GM06990 (cell line): ENCODE results near the gene MYOG.

ENCODE experiments used
- DNase-seq: peaks from one replicate; pipeline ENCODE4 v3.0.0-alpha.2; 2011; ENCODE audit not compliant: insufficient read length; ENCODE audit errors: extremely low read depth
- H3K27me3 ChIP-seq: replicated peaks from 2 replicates; pipeline ENCODE4 v1.6.0; 2011; ENCODE audit warnings: low read length; ENCODE audit not compliant: control insufficient read depth, insufficient read depth
- H3K36me3 ChIP-seq: 2 replicates; pipeline ENCODE4 v1.5.1; 2011; ENCODE audit warnings: low read length; ENCODE audit not compliant: control insufficient read depth, insufficient read depth
- H3K4me3 ChIP-seq: replicated peaks from 2 replicates; pipeline ENCODE4 v1.5.1; 2011; ENCODE audit warnings: low read depth, mild to moderate bottlenecking, control low read depth, low read length
- TF ChIP-seq, protein P1 (sequence below): IDR thresholded peaks from 2 replicates; pipeline ENCODE4 v1.5.1; 2011; ENCODE audit warnings: low read length, control low read depth, mild to moderate bottlenecking, inconsistent platforms; ENCODE audit not compliant: insufficient read depth, poor library complexity, severe bottlenecking

Gene MYOG

DNA sequence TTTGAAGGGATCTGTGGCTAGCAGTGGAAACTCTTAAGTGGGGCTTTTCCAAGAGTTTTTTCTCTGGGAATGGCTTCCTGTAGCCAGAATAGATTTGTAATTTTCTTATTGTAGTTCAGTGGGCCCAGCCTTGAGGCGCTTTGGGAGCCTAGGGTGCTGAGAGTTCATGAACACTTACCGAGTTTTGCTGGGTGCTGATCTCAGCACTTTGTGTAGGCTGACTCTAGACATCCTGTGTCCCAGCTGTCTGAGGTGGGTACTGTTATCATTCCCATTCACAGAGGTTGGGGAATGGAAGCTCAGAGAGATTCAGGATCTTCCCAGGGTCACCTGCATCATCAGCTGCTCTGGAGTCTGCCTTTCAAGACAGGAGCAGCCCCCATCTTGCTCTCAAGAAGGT lies 52.5 kb downstream of the MYOG start:
- TF ChIP-seq, protein P1, sequence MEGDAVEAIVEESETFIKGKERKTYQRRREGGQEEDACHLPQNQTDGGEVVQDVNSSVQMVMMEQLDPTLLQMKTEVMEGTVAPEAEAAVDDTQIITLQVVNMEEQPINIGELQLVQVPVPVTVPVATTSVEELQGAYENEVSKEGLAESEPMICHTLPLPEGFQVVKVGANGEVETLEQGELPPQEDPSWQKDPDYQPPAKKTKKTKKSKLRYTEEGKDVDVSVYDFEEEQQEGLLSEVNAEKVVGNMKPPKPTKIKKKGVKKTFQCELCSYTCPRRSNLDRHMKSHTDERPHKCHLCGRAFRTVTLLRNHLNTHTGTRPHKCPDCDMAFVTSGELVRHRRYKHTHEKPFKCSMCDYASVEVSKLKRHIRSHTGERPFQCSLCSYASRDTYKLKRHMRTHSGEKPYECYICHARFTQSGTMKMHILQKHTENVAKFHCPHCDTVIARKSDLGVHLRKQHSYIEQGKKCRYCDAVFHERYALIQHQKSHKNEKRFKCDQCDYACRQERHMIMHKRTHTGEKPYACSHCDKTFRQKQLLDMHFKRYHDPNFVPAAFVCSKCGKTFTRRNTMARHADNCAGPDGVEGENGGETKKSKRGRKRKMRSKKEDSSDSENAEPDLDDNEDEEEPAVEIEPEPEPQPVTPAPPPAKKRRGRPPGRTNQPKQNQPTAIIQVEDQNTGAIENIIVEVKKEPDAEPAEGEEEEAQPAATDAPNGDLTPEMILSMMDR = no peak
- no peak for DNase-seq
- H3K4me3 ChIP-seq = no peak overlapping the region
- H3K36me3 ChIP-seq = no peaks in the 10 kb centered on the region; the same call in 1 of the 2 replicates
- no peaks in the 10 kb centered on the region; the same call in 1 of the 2 replicates for H3K27me3 ChIP-seq
